ENCODE data around the gene PRPSAP1.

DNA sequence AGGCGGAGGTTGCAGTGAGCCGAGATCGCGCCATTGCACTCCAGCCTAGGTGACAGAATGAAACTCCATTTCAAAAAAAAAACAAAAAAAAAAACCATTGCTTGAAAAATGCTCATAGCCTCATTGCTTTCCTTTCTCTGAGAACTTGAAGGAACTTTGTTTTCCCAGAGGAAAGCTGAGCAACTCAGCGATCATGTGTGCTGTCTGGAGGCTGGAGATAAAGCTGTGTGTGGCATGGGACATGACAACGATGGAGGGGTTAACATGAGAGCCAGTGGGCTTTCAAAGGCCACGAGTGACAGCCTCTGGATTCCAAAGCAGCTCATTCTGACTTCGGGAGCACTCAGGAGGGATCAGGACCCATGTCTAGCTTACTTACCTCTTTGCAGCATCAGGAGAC is 24.1 kb downstream of the PRPSAP1 start:
- TF ChIP-seq, protein P1, sequence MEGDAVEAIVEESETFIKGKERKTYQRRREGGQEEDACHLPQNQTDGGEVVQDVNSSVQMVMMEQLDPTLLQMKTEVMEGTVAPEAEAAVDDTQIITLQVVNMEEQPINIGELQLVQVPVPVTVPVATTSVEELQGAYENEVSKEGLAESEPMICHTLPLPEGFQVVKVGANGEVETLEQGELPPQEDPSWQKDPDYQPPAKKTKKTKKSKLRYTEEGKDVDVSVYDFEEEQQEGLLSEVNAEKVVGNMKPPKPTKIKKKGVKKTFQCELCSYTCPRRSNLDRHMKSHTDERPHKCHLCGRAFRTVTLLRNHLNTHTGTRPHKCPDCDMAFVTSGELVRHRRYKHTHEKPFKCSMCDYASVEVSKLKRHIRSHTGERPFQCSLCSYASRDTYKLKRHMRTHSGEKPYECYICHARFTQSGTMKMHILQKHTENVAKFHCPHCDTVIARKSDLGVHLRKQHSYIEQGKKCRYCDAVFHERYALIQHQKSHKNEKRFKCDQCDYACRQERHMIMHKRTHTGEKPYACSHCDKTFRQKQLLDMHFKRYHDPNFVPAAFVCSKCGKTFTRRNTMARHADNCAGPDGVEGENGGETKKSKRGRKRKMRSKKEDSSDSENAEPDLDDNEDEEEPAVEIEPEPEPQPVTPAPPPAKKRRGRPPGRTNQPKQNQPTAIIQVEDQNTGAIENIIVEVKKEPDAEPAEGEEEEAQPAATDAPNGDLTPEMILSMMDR (IDR thresholded peaks at IDR 0.05): no peak
- TF ChIP-seq POLR2A (IDR thresholded peaks at IDR 0.05): no peak
- TF ChIP-seq EP300 (IDR thresholded peaks at IDR 0.05): no peak
- no peak for TF ChIP-seq POLR2AphosphoS5 (IDR thresholded peaks at IDR 0.05)

Data from upper lobe of left lung (tissue), 4 donors.